ENCODE data around the gene DHH.
"Not testable (repeated sequence)": the region's sequence is repeated elsewhere in the genome, so short reads cannot be mapped to it uniquely, and the experiment has no call there.

The DHH gene

DNA sequence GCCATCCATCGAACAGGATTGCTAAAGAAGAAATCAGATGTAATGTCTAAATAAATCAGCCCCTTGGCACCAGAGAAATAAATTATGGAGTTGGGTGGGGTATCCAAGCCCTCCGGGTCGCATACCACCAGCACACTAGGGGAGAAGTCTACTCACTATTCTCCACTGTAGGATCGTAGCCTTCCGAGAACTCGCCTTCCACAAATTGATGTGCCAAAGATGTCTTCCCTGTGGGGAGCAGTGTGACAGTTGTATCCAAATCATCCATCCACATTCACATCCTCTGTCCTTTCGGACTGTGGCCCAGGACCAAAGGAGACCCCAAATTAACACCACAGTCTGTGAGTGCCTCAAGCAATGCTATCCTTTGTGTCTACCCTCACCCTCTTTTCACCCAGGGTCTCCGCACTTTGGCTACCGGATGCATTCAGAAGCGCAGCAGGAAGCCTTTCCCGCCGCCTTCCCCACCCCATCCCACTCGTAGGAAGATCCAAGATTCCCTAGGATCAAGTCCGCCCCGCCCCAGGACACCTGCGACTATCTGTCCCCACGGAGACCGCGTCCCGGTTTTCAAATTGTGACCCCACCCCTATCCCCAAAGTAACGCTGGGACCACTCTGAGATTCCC is 25.6 kb downstream of the DHH start:
- FAIRE-seq, result no peak

DNA sequence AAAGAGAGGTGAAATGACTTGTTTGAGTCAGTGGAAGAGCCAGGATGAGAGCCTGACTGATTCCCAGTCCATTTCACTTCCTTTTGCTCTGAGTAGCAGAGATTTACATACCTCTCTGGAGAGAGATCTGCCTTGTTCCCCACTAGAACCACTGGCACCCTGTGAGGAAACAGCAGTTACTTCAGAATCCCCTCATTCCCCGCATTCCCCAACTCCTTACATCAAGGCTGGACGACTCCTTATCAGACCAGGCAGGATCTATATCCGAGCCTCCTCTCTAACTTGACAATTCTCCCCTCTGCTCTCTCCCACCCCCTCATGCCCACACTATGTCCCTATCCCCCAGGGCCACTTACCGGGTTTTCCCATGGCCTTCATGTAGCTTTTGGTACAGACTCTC is 28.5 kb downstream of the DHH start:
- FAIRE-seq, result no peak

DNA sequence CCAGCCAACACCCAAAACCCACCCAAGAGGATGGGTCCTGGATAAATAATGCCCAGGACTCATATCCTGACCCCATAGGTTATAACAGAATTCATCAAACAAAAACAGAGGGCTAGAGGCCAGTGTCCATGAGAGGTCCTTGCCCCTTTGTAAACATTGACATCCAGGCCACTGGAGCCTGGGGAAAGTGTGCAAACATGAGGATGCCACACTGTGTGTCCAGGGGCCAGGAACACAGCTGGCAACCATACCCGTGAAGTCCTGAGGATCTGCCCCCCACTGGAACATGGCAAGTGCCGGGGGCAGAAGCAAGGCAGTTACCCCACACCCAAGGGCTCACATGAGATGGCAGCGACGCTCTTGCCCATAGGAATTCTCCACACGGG is 29.8 kb downstream of the DHH start:
- FAIRE-seq, result no peak

DNA sequence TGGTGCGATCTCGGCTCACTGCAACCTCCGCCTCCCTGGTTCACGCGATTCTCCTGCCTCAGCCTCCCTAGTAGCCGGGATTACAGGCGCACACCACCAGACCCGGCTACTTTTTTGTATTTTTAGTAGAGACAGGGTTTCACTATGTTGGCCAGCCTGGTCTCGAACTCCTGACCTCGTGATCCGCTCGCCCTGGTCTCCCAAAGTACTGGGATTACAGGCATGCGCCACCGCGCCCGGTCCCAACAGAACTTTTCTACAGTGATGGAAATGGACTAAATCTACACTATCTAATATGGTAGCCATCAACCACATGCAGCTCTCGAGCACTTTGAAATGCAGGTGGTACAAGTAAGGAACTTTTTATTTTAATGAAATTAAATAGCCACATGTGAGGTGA is 32.7 kb downstream of the DHH start:
- not testable (repeated sequence) for FAIRE-seq

DNA sequence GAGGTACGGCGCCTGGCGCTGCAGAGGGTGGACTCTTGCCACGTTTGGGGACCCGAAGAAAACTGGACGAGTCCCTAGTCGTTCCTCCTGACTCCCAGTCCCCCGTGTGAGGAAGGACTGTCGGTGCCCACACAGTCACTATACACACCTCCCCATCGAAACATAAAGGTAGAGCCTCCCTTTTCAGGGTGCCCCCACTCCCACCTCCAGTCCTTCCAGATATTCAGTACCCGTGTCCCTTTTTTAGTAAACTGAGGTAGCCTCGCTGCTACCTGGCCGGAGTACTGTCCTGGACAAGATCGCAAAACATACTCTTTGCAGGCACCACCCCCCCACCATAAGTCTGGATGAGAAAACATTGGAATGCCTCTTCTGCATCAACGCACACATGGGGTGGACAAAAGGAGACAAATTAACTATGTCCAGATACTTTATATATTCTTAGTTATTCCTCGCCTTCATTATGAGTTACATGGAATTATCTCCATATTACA is 33.4 kb downstream of the DHH start:
- no peak for FAIRE-seq

DNA sequence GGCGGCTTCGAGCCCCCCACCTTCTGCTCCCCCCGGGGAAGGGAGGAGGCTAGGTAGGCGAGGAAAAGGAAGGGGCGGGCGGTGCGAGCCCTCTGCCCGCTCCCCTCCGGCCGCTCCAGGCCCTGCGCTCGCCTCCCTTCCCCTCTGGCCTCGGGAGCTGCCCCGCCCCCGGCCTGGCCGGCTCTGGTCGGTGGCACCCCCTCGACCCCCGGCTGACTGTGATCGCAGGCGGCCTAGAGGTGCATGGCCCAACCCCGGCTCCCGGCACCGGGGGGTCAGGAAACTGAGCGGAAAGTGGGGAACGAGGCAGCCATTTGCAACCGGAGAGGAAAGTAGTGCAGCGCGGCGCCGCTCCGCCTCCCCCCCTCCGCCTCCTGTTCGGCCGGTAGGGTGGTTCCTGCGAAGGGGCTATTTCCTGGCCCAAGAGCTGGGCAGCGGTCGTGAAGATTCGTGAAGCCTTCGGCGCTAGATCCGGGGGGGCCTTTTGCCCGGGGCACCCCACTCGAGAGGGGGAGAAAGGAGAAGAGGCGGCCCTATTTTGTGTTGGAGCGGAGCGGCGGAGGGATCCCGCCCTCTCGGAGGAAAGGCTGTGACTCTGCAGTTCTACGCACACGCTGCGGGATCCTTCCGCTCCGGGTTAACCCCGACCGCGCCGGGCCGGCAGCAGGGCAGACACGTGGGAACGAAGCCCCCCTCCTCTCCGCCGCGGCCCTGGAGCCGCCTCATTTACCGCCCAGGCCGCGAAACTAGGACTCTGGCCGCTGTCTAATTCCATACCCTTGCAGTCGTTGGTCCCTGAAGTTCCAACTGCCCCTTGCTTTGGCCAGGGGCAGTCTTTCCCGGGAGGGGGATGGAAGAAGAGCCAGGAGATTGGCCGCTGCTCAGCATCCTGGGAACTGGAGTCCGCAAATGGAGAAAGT is 34.1 kb downstream of the DHH start, which contains the start of gene KMT2D:
Gene KMT2D, minus strand, starts transcription at position 558 of the 920 bp plus-strand sequence. CDS start 5,470 bp downstream, outside the sequence.
- no peak for FAIRE-seq

DNA sequence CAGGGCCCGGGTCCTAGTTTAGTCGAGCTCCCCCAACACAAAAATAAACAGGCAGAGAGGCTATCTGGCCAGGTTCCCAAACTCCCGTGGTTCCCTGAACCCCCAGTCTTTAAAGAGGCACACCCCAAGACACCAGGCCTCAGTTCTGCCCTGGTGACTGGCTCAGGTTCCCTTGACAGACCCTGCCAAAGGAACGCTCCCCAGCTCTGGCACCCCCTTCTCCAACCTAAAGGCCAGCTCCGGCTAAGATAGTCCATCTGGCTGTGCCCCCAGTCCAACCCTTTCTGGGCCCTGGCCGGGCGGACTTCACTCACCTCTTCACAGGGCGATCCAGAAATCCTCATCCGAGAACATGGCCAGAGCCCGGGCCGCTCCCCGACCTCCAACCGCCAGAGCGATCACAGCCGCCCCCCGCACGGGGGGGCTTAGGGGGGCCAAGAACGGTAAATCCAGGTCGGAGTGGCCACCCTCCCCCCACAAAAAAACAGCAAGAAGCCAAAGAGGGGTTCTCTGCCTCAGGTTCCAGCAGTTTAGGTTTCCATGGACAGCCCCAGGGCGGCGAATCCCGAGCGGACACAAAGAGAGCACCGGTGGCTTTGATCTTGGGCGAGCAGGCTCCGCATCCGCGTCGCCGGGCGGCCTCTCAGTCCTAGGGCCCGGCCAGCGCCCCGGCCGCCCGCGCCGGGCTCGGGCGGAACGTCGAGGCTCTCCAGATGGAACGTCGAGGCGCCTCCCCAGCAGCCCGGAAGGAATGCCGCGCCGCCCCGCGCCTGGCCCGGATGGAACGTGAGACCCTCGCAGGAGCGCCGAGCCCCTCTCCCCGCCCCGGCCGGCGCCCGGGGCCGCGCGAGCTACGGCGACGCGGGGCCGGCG is 35.1 kb downstream of the DHH start:
- no peak for FAIRE-seq

DNA sequence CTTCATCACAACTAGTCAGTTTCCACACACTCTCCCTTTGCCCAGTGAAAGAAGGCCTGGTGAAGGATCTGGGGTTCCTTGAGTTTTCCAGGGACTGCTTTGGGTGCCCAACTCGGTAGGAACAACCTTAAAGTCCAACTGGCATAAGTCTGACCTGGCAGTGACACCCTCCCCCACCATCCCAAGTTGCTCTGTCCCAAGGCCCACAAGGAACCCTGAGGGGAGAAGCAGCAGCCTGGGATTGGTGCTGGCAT is 35.6 kb downstream of the DHH start:
- FAIRE-seq, result no peak

DNA sequence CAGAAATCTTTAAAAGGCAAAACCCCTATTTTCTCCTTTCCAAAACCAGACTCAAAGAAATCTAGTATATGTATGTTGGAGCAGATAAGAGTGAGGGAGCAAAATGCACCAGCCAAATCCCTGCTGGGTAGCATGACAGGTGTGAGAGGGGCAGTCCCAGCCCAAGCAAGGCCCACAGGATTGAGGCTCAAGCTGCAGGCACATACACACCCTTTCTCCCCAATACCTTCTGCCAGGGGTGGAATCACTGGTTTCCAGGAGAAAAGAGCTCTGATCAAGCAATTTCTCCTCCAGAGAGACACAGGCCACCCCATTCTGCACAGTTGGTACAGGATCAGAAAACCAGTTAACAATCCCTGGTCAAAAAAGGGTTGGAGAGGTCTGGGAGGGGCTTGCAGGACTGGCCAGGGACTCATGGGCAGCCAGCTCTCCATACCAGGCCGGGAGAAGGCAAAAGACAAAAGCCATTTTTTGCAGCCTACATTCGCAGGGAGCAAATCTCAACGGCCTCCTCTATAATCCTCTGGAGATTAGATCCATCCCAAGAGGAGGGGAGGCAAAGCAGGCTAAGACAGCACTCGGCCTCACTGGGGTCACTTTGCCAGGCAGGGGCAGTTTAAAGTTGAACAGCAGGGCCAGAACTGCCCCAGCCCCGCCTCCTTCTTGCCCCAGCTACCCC is 36.1 kb downstream of the DHH start:
- no peak for FAIRE-seq

DNA sequence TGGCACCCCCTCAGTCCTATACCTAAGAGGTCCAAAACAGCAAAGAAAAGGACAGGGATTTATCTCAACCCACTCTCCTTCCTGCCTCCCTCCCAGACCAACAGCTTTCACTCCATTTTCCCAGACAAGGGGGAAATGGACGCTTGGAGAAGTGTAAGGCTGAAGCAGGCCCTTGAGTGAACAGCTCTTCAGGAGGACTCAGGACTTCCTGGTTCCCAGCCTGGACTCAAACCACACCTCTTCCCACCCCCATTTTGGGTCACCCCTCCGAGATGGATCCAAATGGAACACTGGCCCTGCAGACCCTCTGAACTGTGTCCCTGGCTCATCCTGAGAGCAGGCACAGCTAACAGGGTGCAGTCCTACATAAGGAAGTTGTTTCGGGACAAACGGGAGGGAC is 36.7 kb downstream of the DHH start:
- no peak for FAIRE-seq

DNA sequence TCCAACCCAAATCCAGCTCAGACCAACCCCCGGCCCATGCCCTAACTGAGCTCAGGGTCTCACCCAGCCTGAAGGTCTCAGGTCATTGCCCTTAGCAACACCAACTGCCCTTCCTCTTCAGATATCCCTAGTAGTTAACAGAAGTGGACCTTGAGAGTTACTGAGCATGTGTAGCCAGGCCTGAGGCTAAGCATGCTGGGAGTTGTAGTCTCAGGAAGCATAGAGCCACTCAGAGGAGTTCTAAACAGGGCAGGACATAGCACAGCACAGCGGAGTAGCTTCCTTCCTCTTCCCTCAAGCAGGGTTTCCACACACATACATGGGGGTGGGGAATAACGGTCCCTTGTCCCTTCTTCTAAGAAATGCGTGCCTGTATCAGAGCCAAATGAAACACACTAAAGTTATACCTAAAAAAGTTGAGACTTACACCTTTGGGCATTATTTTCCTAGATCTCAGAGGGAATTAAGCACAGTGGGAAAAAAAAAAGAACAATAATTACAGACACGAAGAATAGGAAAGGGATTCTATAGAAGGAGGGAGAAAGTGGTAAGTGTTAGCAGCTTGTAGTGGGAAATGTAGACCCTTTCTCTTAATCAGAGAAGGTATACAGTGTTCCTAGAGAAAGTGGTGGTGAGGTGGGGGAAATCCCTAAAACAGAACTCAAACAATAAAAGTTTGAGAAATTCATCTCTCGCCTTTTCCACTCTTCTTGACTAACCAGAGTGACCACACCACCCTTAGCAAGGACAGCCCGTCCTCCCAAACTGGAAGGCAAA is 38.4 kb downstream of the DHH start:
- no peak for FAIRE-seq

DNA sequence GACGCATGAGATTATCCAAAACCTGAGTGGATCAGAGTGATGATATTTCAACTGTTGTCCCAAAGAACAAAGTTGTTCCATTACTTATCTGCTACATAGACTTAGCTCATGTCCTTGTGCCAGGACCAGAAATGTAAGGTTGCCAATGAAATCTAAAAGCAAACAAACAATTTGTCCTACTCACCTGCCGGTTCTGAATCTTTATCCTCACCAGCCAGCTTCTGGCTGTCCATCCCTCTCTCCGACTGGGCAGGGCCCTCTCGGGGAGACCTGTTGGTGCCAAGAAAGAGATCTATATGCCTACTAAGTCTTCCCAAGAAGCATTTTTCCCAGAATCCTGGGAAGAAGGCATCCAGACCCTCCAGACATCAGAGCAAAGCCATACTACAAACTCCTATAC is 39.5 kb downstream of the DHH start:
- no peak for FAIRE-seq

DNA sequence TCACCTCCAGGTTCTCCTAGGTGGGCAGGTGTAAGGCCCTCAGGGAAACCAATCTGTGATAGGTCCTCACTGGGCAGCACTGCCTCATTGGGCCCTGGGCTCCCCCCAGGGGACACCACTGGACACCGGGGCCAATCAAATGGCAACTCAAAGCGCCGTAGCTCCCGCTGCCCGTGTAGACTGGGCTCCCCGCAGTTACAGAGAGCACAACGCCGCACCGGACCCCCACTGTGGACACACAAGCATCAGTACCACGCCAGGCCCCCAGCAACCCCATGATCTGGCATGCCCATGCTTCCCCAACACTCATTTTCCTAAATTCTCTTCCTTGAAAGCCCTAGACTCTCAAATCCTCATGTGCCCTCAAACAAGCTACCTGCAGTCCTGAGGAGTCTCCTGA is 40.1 kb downstream of the DHH start:
- FAIRE-seq, result no peak

DNA sequence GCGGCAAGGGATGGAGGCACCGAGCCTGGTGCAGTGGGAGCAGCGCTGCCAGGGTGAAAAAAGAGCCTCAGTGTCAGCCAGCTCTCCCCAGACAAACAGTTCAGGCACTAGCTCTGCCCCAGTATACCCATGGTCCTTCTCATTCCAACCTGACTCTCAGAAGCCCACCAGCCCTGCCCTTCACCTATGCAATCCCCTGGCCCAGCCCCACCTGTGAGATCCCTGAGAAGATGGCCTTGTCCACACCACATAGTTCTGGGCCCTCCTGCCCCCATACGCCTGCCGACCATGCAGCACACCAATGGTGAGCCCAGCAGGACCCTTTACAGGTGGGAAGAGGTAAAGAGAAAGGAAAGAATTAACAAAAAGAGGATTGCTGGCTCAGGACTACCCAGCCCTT is 40.5 kb downstream of the DHH start:
- no peak for FAIRE-seq

DNA sequence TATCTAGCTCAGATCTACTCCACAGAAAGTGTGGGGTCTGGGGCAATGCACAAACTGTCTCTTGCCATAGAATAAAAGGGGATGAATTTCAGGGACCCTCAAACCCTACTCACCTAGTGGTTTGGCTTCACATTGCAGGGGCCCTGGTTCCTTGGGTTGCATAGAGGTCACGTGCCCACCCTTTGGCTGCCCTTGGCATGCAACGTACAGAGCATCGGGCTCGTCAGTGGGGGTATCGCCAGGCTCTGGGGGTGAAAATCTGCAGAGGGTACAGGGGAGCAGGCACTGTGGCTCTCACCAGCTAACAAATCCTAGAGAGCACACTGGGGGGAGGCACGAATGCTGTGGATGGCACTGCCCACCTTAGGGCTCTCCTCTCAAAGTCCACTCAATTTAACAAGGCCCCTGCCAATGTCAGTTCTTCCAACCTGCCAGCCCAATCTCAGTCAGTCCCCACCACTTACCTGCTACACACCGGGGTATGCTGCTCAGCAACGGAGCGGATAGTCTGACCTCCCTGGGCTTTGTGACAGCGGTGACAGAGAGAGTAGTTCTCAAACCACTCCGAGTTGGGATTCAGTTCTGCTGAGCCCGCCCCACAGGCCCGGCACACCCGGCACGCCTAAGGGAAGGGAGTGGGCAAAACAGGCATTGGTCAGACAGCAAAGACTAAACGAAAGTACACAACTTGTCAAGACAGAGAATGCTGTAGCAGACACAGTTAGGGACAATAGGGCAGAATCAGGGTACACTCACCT is 42.0 kb downstream of the DHH start:
- FAIRE-seq, result no peak

DNA sequence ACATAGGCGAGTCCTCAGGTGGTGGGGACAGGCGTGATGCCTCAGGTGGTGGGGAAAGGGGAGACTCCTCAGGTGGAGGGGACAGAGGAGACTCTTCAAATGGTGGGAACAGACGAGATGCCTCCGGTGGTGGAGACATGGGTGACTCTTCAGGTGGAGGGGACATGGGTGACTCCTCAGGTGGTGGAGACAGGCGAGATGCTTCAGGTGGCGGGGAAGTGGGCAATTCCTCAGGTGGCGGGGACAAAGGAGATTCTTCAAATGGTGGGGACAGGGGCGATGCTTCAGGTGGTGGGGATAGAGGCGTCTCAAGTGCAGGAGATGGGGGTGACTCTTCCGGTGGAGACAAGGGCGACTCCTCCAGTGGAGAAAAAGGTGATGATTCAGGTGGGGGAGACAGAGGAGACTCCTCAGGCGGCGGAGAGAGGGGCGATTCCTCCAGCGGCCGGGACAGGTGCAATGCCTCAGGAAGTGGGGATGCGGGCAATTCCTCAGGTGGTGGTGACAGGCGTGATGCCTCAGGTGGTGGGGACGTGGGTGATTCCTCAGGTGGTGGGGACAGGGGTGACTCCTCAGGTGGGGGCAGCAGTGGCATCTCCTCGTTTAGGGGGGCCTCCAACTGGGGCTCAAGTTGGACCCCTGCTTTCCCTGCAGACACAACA is 42.7 kb downstream of the DHH start:
- FAIRE-seq, result no peak

DNA sequence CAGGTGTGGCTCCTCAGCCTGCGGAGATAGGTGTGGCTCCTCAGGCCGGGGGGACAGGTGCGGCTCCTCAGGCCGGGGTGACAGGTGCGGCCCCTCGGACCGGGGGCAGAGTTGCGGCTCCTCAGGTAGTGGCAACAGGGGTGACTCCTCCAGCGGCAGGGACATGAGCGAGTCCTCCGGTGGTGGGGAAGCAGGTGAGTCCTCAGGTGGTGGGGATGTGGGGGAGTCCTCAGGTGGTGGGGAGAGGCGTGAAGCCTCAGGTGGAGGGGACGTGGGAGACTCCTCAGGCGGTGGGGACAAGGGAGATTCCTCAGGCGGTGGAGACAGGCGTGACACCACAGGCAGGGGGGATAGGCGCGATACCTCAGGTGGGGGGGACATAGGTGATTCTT is 43.2 kb downstream of the DHH start:
- no peak for FAIRE-seq

DNA sequence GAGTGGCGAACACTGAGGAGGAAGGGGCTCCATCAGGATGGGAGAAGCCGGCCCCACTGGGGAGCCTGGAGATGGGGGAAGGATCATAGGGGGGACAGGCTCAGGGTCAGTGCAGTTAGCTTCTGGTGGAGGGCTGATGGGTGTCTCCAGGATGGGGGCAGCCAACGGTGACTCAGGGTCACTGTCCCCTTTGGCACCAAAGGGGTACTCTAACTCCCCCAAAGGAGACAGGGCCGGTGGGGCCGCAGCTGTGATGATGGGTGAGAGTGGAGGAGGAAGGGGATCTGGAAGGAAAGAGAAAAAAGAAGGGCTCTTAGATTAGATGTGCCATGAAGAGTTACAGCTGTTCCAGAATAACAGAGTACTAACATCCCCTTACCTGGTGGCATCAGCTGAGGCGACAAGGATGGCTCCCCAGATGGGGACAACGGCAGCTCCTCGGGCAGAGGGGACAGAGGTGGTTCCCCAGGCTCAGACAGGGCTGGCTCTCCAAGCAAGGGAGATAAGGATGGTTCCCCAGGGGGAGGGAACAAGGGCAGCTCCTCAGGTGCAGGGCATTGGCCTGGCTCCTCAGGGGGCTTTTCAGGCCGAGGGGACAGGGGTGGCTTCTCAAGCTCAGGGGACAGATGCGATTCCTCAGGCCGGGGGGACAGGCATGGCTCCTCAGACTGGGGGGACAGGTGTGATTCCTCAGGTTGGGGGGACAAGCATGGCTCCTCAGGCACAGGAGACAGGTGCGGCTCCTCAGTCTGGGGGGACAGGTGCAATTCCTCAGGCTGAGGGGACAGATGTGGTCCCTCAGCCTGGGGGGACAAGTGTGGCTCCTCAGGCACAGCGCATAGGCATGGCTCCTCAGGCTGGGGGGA is 43.9 kb downstream of the DHH start:
- no peak for FAIRE-seq

DNA sequence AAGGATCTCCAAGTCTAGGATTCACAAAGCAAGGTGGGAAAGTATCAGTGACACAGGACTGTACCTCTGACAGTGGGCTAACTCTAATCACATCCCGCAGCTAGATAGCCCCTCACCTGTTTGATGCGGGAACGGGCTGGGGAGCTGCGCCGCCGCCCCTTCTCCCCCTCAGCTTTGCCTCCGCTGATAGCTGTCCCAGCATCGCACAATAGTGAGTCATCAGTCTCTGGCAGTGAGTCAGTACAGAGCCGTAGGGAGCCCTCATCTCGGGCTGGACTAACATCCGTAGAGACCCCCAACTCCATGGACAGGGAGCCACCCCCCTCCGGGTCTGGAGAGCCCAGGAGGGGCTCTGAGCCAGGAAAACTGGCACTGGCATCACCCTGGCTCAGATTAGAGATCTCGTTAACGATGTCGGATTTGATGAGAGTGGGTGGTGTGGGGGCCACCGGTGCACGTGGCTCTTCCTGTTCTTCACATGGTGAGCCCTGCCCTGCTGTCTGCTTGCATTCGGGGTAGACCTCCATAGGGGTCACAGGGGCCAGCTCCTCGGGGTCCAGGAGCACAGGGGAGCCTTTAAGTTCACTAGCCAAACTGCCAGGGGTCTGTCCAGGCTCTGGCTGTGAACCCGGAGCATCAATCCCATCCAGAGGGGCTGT is 44.9 kb downstream of the DHH start:
- FAIRE-seq, result no peak
